ENCODE data around the gene SERPINI1. TPM values are rescaled to one million over a fixed set of nuclear protein-coding genes. Genes with fewer than 3 reads are reported as not detected.

SERPINI1 gene
- total RNA-seq, 1 donor from 2014 or later, result 66.2 TPM

- DNase-seq, result no peak
- no peaks in the 10 kb centered on the region for H3K27me3 Mint-ChIP-seq (ENCODE audit: unreplicated experiment)
- no peaks in the 10 kb centered on the region for H3K36me3 Mint-ChIP-seq (ENCODE audit: unreplicated experiment)
- peaks cover 2% of the 10 kb centered on the region for H3K9me3 Mint-ChIP-seq (ENCODE audit: unreplicated experiment)
- TF ChIP-seq, protein P1, sequence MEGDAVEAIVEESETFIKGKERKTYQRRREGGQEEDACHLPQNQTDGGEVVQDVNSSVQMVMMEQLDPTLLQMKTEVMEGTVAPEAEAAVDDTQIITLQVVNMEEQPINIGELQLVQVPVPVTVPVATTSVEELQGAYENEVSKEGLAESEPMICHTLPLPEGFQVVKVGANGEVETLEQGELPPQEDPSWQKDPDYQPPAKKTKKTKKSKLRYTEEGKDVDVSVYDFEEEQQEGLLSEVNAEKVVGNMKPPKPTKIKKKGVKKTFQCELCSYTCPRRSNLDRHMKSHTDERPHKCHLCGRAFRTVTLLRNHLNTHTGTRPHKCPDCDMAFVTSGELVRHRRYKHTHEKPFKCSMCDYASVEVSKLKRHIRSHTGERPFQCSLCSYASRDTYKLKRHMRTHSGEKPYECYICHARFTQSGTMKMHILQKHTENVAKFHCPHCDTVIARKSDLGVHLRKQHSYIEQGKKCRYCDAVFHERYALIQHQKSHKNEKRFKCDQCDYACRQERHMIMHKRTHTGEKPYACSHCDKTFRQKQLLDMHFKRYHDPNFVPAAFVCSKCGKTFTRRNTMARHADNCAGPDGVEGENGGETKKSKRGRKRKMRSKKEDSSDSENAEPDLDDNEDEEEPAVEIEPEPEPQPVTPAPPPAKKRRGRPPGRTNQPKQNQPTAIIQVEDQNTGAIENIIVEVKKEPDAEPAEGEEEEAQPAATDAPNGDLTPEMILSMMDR (IDR thresholded peaks at IDR 0.05; ENCODE audit: partially characterized antibody, unreplicated experiment), result no peak
- peaks cover 22% of the 10 kb centered on the region for H3K4me1 Mint-ChIP-seq (ENCODE audit: low read depth, unreplicated experiment)
- no peak overlapping the region for H3K27ac Mint-ChIP-seq (ENCODE audit: unreplicated experiment)
- H3K4me3 Mint-ChIP-seq (ENCODE audit: unreplicated experiment), result no peak overlapping the region
These were observed 3.0 kb upstream of the SERPINI1 start for GRCh38 chr3:167732313-167733065.

GRCh38 chr3:167733961-167734497 is 1.5 kb upstream of the SERPINI1 start:
- Mint-ChIP-seq H3K9me3 (ENCODE audit: unreplicated experiment) (peaks cover 2% of the 10 kb centered on the region), H3K36me3 (ENCODE audit: unreplicated experiment) (no peaks in the 10 kb centered on the region), H3K4me1 (ENCODE audit: low read depth, unreplicated experiment) (peaks cover 21% of the 10 kb centered on the region), H3K4me3 (ENCODE audit: unreplicated experiment) (no peak overlapping the region), H3K27ac (ENCODE audit: unreplicated experiment) (no peak overlapping the region), H3K27me3 (ENCODE audit: unreplicated experiment) (no peaks in the 10 kb centered on the region)
- TF ChIP-seq, protein P1 (IDR thresholded peaks at IDR 0.05; ENCODE audit: partially characterized antibody, unreplicated experiment), result no peak
- no peak for DNase-seq

DNA sequence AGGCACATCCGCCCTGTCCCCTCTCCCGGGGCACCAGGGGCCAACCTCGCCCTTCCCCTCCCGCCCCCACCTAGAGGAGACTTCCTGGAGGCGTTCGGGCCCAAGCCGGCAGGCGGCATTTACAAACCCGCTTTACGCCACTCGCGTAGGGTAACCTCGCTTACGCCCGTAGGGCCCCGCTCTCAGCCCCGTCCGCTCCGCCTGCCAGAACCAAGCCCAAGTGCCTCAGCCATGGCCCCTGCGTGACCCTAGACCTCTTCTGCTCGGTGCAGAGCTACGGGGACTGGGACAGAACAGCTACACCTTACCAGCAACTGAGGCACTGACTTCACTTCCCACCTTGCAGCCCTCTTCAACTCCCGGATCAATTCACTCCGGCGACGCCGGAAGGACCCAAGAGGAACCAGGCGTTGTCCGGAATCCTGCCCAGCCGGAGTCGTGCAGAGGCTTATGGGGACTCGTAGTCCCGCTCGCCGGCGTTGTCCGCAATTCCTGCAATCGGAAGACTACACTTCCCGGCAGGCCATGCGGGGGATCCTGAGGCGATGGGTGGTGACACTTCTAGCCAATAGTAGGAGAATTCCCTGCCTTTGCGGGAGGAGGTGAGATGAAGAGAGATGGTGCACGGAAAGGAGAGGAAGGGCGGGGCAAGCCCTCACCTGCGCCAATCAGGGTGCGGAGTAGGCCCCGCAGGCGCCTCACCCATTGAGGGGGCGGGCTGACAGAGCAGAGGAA is 856 bp upstream of the SERPINI1 start, which contains the start of gene PDCD10:
TSS of gene PDCD10 (minus strand) at position 395 of the 735 bp plus-strand sequence. CDS start 14,735 bp downstream, outside the sequence.
- Mint-ChIP-seq H3K4me3 (ENCODE audit: unreplicated experiment) (no peak within 1 kb of the TSS), H3K27me3 (ENCODE audit: unreplicated experiment) (no peaks in the 10 kb centered on the region)

GRCh38 chr3:167736264-167736787 is 805 bp downstream of the SERPINI1 start:
- Mint-ChIP-seq H3K36me3 (ENCODE audit: unreplicated experiment) (no peaks in the 10 kb centered on the region), H3K27me3 (ENCODE audit: unreplicated experiment) (no peaks in the 10 kb centered on the region), H3K9me3 (ENCODE audit: unreplicated experiment) (peaks cover 2% of the 10 kb centered on the region), H3K4me1 (ENCODE audit: low read depth, unreplicated experiment) (peaks cover 21% of the 10 kb centered on the region), H3K27ac (ENCODE audit: unreplicated experiment) (no peak overlapping the region), H3K4me3 (ENCODE audit: unreplicated experiment) (no peak overlapping the region)
- TF ChIP-seq, protein P1 (IDR thresholded peaks at IDR 0.05; ENCODE audit: partially characterized antibody, unreplicated experiment), result no peak
- DNase-seq, result no peak

More for the DNA sequence above, 856 bp upstream of the SERPINI1 start, which contains the start of gene PDCD10:
- no peaks in the 10 kb centered on the region for H3K36me3 Mint-ChIP-seq (ENCODE audit: unreplicated experiment)
- H3K9me3 Mint-ChIP-seq (ENCODE audit: unreplicated experiment), result peaks cover 2% of the 10 kb centered on the region
- H3K4me1 Mint-ChIP-seq (ENCODE audit: low read depth, unreplicated experiment), result peaks cover 18% of the 10 kb centered on the region
- DNase-seq, result peak; percentile 96
- H3K27ac Mint-ChIP-seq (ENCODE audit: unreplicated experiment), result no peak within 1 kb of the TSS
- TF ChIP-seq, protein P1 (IDR thresholded peaks at IDR 0.05; ENCODE audit: partially characterized antibody, unreplicated experiment), result no peak
